H7 (cell line): Measurements from ENCODE around the gene TNFRSF8. TPM values are rescaled to one million over a fixed set of nuclear protein-coding genes. Genes with fewer than 3 reads are reported as not detected.

Source experiments
- DNase-seq: peaks from one replicate; pipeline ENCODE4 v3.0.0; 2012
- H3K27me3 ChIP-seq: 2 replicates; pipeline ENCODE4 v1.6.0; 2011; ENCODE audit warnings: mild to moderate bottlenecking, low read length; ENCODE audit not compliant: control insufficient read depth, insufficient read depth
- H3K36me3 ChIP-seq: replicated peaks from 2 replicates; pipeline ENCODE4 v1.5.1; 2011; ENCODE audit warnings: low read length; ENCODE audit not compliant: control insufficient read depth, insufficient read depth
- H3K4me3 ChIP-seq: 2 replicates; pipeline ENCODE4 v1.5.1; 2011; ENCODE audit warnings: low read depth, mild to moderate bottlenecking, control low read depth, low read length, moderate library complexity; ENCODE audit not compliant: insufficient read depth
- total RNA-seq: library from RNA; depleted of rRNA; stranded (reverse); fragments of >200 nt; shearing (Covaris generic); gene quantifications from 2 replicates; pipeline ENCODE4 v1.2.3, GENCODE V29; 2014

TNFRSF8 gene
- total RNA-seq, 1 experiment from 2014 or later: 16.0 TPM

GRCh38 chr1:12065872-12066271 lies 2.8 kb downstream of the TNFRSF8 start:
- DNase-seq: no peak

GRCh38 chr1:12067900-12068821 lies 5.1 kb downstream of the TNFRSF8 start:
- Histone ChIP-seq H3K4me3 (no peak overlapping the region), H3K36me3 (no peaks in the 10 kb centered on the region; the same call in 1 of the 2 replicates), H3K27me3 (peaks cover 16% of the 10 kb centered on the region)
- peak; percentile 86 for DNase-seq

More at GRCh38 chr1:12065872-12066271, 2.8 kb downstream of the TNFRSF8 start:
- peaks cover 21% of the 10 kb centered on the region for H3K27me3 ChIP-seq
- no peak overlapping the region for H3K4me3 ChIP-seq
- H3K36me3 ChIP-seq: no peaks in the 10 kb centered on the region; the same call in 1 of the 2 replicates

GRCh38 chr1:12069623-12070244 lies 6.6 kb downstream of the TNFRSF8 start:
- peaks cover under 1% of the 10 kb centered on the region; the same call in 1 of the 2 replicates for H3K27me3 ChIP-seq
- no peaks in the 10 kb centered on the region; the same call in none of the 2 replicates for H3K36me3 ChIP-seq
- no peak for DNase-seq
- H3K4me3 ChIP-seq: no peak overlapping the region

- Histone ChIP-seq H3K27me3 (no peaks in the 10 kb centered on the region), H3K4me3 (no peak overlapping the region), H3K36me3 (no peaks in the 10 kb centered on the region; the same call in 1 of the 2 replicates)
- DNase-seq: no peak
Measured at GRCh38 chr1:12071892-12072291, 8.8 kb downstream of the TNFRSF8 start.

- no peaks in the 10 kb centered on the region; the same call in 1 of the 2 replicates for H3K36me3 ChIP-seq
- no peak for DNase-seq
- H3K4me3 ChIP-seq: no peak overlapping the region
- H3K27me3 ChIP-seq: no peaks in the 10 kb centered on the region
Measured at GRCh38 chr1:12072741-12073140, 9.6 kb downstream of the TNFRSF8 start.

GRCh38 chr1:12073796-12074195 lies 10.7 kb downstream of the TNFRSF8 start:
- DNase-seq: no peak
- H3K27me3 ChIP-seq: no peaks in the 10 kb centered on the region
- no peak overlapping the region for H3K4me3 ChIP-seq
- H3K36me3 ChIP-seq: no peaks in the 10 kb centered on the region; the same call in 1 of the 2 replicates

GRCh38 chr1:12075195-12076114 lies 12.4 kb downstream of the TNFRSF8 start:
- DNase-seq: no peak
- Histone ChIP-seq H3K4me3 (no peak overlapping the region), H3K27me3 (no peaks in the 10 kb centered on the region), H3K36me3 (no peaks in the 10 kb centered on the region; the same call in 1 of the 2 replicates)

- Histone ChIP-seq H3K27me3 (no peaks in the 10 kb centered on the region), H3K4me3 (no peak overlapping the region), H3K36me3 (no peaks in the 10 kb centered on the region; the same call in none of the 2 replicates)
- DNase-seq: peak; percentile 8
Measured at GRCh38 chr1:12076425-12077005, 13.4 kb downstream of the TNFRSF8 start.

- DNase-seq: no peak
- H3K27me3 ChIP-seq: no peaks in the 10 kb centered on the region
- H3K4me3 ChIP-seq: no peak overlapping the region
- H3K36me3 ChIP-seq: no peaks in the 10 kb centered on the region; the same call in none of the 2 replicates
Measured at GRCh38 chr1:12078575-12078937, 15.5 kb downstream of the TNFRSF8 start.

- DNase-seq: peak; percentile 94
- Histone ChIP-seq H3K36me3 (no peaks in the 10 kb centered on the region; the same call in 1 of the 2 replicates), H3K27me3 (no peaks in the 10 kb centered on the region), H3K4me3 (no peak overlapping the region)
Measured at GRCh38 chr1:12078938-12079861, 16.1 kb downstream of the TNFRSF8 start.

- DNase-seq: no peak
- Histone ChIP-seq H3K27me3 (no peaks in the 10 kb centered on the region), H3K36me3 (no peaks in the 10 kb centered on the region; the same call in 1 of the 2 replicates), H3K4me3 (no peak overlapping the region)
Measured at GRCh38 chr1:12080156-12080555, 17.1 kb downstream of the TNFRSF8 start.

GRCh38 chr1:12080773-12081556 lies 17.9 kb downstream of the TNFRSF8 start:
- Histone ChIP-seq H3K36me3 (no peaks in the 10 kb centered on the region; the same call in 1 of the 2 replicates), H3K4me3 (no peak overlapping the region), H3K27me3 (no peaks in the 10 kb centered on the region)
- peak; percentile 19 for DNase-seq
